ENCODE data around the gene ALK.

- TF ChIP-seq CTCF (IDR thresholded peaks at IDR 0.05) (no peak), POLR2A (IDR thresholded peaks at IDR 0.05) (no peak)
These were observed 231.7 kb downstream of the ALK start for GRCh38 chr2:29689666-29690065.
